Esophagus (tissue), 2 donors: Measurements from ENCODE around the gene RNF144A. TPM values are rescaled to one million over a fixed set of nuclear protein-coding genes. Genes with fewer than 3 reads are reported as not detected.

Source experiments
- H3K27ac ChIP-seq, 2 donors: one replicate each; pipeline ENCODE4 v1.5.1; 2013; ENCODE audit warnings: low read depth in 2 of 2, mild to moderate bottlenecking in 2 of 2, inconsistent platforms in 1 of 2, low read length in 1 of 2, moderate library complexity in 1 of 2
- H3K27me3 ChIP-seq, 2 donors: one replicate each; pipeline ENCODE4 v1.6.1; 2013; ENCODE audit warnings: low read length in 2 of 2, control low read depth in 1 of 2, mild to moderate bottlenecking in 1 of 2; ENCODE audit not compliant: insufficient read depth in 2 of 2, control insufficient read depth in 1 of 2
- H3K36me3 ChIP-seq, 2 donors: one replicate each; pipeline ENCODE4 v1.6.1; 2013; ENCODE audit warnings: low read length in 1 of 2; ENCODE audit not compliant: control insufficient read depth in 2 of 2, insufficient read depth in 2 of 2
- H3K4me1 ChIP-seq, 2 donors: one replicate each; pipeline ENCODE4 v1.6.1; 2013; ENCODE audit warnings: low read length in 1 of 2; ENCODE audit not compliant: control insufficient read depth in 2 of 2, insufficient read depth in 2 of 2
- H3K4me3 ChIP-seq, 2 donors: one replicate each; pipeline ENCODE4 v1.5.1; 2013; ENCODE audit warnings: low read length in 2 of 2, mild to moderate bottlenecking in 2 of 2, low read depth in 1 of 2, moderate library complexity in 1 of 2
- H3K9me3 ChIP-seq, 2 donors: one replicate each; pipeline ENCODE4 v1.6.1; 2013; ENCODE audit warnings: mild to moderate bottlenecking in 2 of 2, low read depth in 1 of 2, low read length in 1 of 2, moderate library complexity in 1 of 2; ENCODE audit not compliant: control insufficient read depth in 2 of 2, insufficient read depth in 1 of 2
- WGBS, 2 donors: extraction: QIAGEN DNeasy Blood & Tissue Kit; methylation state at CpG; one replicate each; pipeline ENCODE4 v1.1.7; 2013; 5-methylcytosine and 5-hydroxymethylcytosine counted together
- polyA plus RNA-seq, 2 donors: library from polyadenylated mRNA; stranded (reverse); fragments of 200-250 nt; gene quantifications; one replicate each; pipeline ENCODE4 v1.2.3, GENCODE V29; 2013
- donor health status: healthy with polysubstance abuse.
- donor health status: Bipolar disorder and iron deficiency.

RNF144A gene
- polyA plus RNA-seq, 2 donors, result 2.0 to 2.4 TPM

DNA sequence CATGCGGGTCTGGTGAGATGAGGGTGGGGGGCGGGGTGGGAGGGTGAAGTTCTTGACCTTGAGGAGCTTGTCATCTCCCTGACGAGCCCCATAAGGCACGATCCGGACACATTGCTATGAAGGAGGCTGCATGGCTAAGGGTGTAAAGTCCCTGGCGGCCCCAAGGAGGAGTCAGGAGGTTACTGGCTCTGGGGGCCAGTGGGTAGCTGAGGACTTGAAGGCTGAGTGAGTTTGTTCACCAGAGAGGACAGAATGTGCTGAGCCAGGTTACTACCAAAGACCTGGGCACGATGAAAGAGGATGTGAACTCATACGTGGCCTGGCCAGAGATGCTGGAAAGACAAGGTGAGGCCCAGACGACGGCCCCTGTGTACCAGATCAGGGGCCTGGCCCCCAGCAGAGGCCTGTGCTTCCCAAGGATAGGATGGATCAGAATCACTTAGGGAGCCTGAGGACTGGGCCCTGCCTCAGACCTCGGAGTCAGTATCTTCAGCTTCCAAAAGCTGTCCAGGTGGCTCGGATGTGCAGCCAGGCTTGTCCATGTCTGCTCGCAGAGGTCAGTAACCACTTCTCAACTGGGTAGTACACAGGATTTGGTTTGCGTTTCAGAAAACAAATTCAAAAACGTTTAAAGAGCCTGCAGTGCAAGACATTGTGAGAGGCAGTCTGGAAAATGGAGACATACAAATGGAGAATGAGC lies 110.9 kb downstream of the RNF144A start:
- peaks cover 0 to 4% of the 10 kb centered on the region in 2 donors for H3K9me3 ChIP-seq
- no peak overlapping the region for H3K27ac ChIP-seq
- peaks cover 0 to 2% of the 10 kb centered on the region in 2 donors for H3K4me1 ChIP-seq
- no peaks in the 10 kb centered on the region for H3K27me3 ChIP-seq
- 89 to 90% methylated on average over 15 of the region's 15 CpGs for WGBS, 2 donors
- H3K36me3 ChIP-seq, result peaks cover 5 to 15% of the 10 kb centered on the region in 2 donors
- H3K4me3 ChIP-seq, result no peak overlapping the region

GRCh38 chr2:7028846-7029245 lies 111.6 kb downstream of the RNF144A start:
- Histone ChIP-seq H3K9me3 (peaks cover 0 to 4% of the 10 kb centered on the region in 2 donors), H3K4me1 (peaks cover 0 to 2% of the 10 kb centered on the region in 2 donors), H3K27me3 (no peaks in the 10 kb centered on the region), H3K27ac (no peak overlapping the region), H3K4me3 (no peak overlapping the region), H3K36me3 (peaks cover 5 to 18% of the 10 kb centered on the region in 2 donors)
- 82 to 83% methylated on average over 6 of the region's 6 CpGs for WGBS, 2 donors

GRCh38 chr2:7029291-7030059 lies 112.3 kb downstream of the RNF144A start:
- Histone ChIP-seq H3K27ac (no peak overlapping the region), H3K4me3 (no peak overlapping the region), H3K36me3 (peaks cover 3 to 18% of the 10 kb centered on the region in 2 donors), H3K9me3 (peaks cover 0 to 4% of the 10 kb centered on the region in 2 donors), H3K27me3 (no peaks in the 10 kb centered on the region), H3K4me1 (peaks cover 0 to 2% of the 10 kb centered on the region in 2 donors)
- WGBS, 2 donors, result 85 to 90% methylated on average over 13 of the region's 13 CpGs

DNA sequence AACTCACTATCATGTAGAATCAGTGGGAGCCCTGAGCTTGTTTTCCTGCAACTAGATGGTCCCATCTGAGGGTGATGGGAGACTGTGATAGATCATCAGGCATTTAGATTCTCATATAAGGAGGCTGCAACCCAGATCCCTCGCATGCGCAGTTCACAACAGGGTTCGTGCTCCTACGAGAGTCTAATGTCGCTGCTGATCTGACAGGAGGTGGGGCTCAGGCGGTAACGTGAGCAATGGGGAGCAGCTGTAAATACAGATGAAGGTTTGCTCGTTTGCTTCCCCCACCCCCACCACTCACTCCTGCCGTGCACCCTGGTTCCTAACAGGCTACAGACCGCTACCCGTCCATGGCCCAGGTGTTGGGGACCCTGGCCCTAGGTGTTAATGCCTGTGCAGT lies 113.6 kb downstream of the RNF144A start:
- H3K4me3 ChIP-seq, result no peak overlapping the region
- peaks cover 2 to 18% of the 10 kb centered on the region in 2 donors for H3K36me3 ChIP-seq
- H3K4me1 ChIP-seq, result peaks cover 0 to 2% of the 10 kb centered on the region in 2 donors
- WGBS, 2 donors, result 90 to 95% methylated on average over 11 of the region's 11 CpGs
- no peaks in the 10 kb centered on the region for H3K27me3 ChIP-seq
- H3K27ac ChIP-seq, result no peak overlapping the region
- H3K9me3 ChIP-seq, result peaks cover 0 to 4% of the 10 kb centered on the region in 2 donors

DNA sequence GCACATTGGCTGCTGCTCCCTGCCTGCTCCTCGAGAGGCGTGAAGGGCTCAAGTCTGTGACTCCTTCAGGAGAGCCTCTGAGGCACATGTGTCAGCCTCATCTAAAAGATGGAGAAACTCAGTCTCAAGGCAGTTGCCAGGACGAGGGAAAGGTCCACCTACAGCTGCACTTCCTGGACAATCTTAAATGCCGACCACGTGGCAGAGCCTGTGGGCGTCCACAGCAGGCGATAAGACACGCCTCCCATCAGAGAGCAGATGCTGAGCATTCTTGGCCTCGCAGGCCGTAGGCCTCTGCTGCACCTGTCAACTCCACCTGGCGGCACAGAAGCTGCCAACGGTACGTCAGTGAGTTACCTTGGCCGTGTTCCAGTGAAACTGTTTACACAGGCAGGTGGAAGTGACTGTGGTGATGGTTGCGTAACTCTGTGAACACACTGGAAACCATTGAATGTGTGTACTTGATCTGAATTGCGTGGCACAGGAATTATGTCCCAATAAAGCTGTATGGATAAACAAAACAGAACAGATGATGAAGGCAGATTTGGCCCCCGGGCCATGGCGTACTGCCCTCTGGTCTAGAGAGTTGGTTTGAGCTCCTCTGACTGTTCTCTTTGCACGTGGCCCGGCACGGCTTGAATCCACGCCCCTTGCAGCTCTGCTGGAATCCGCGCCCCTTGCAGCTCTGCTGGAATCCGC lies 114.5 kb downstream of the RNF144A start:
- no peak overlapping the region for H3K4me3 ChIP-seq
- H3K4me1 ChIP-seq, result peaks cover 0 to 2% of the 10 kb centered on the region in 2 donors
- WGBS, 2 donors, result 51 to 60% methylated on average over 25 of the region's 25 CpGs
- no peak overlapping the region for H3K27ac ChIP-seq
- H3K27me3 ChIP-seq, result no peaks in the 10 kb centered on the region
- peaks cover 2 to 22% of the 10 kb centered on the region in 2 donors for H3K36me3 ChIP-seq
- H3K9me3 ChIP-seq, result peaks cover 0 to 4% of the 10 kb centered on the region in 2 donors

GRCh38 chr2:7032371-7032770 lies 115.2 kb downstream of the RNF144A start:
- H3K9me3 ChIP-seq, result peaks cover 0 to 4% of the 10 kb centered on the region in 2 donors
- no peak overlapping the region for H3K4me3 ChIP-seq
- no peak overlapping the region for H3K27ac ChIP-seq
- H3K27me3 ChIP-seq, result no peaks in the 10 kb centered on the region
- peaks cover 2 to 24% of the 10 kb centered on the region in 2 donors for H3K36me3 ChIP-seq
- H3K4me1 ChIP-seq, result peaks cover 0 to 2% of the 10 kb centered on the region in 2 donors
- WGBS, 2 donors, result 94 to 97% methylated on average over 16 of the region's 16 CpGs

DNA sequence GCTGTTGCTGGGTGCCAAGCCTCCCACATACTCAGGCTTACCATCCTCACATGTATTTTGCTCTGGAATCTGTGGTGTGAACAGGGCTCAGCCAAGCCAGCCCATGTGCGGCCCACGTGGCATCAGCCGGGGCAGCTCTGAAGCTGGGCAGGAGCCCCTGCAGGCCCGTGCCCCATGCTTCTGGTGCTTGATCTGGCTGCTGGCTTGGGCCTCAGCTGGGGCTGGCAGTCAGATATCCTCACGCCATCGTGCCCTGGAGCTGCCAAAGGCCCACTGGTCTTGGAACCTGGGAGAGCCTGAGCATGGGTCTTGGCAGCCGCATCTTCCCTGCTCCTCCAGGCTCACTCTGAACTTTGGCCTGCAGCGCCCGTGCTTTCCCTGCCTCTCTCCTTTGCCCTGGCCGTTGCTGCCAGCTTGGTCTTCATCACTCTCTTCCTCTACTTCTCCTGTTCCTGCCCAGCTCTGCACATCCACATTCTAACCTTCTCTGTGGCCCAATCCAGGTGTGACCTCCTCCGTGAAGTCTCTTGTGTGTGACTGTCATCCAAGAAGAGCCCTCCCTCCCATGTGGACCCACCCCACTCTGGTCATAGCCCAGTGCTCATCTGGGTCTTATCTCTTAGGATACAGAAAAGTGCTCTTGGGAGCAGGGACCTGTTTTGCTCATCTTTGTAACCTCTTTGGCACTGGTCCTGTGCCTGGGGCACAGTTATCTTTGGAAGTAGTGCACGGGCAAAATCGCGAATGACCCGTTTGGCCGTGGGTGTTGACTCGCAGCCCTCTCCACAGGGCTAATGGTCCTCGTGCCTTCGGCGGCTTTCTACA lies 116.1 kb downstream of the RNF144A start:
- no peak overlapping the region for H3K4me3 ChIP-seq
- 83 to 92% methylated on average over 20 of the region's 20 CpGs for WGBS, 2 donors
- peaks cover 0 to 2% of the 10 kb centered on the region in 2 donors for H3K4me1 ChIP-seq
- peaks cover 0 to 4% of the 10 kb centered on the region in 2 donors for H3K9me3 ChIP-seq
- H3K27me3 ChIP-seq, result no peaks in the 10 kb centered on the region
- H3K27ac ChIP-seq, result no peak overlapping the region
- H3K36me3 ChIP-seq, result peaks cover 2 to 25% of the 10 kb centered on the region in 2 donors

DNA sequence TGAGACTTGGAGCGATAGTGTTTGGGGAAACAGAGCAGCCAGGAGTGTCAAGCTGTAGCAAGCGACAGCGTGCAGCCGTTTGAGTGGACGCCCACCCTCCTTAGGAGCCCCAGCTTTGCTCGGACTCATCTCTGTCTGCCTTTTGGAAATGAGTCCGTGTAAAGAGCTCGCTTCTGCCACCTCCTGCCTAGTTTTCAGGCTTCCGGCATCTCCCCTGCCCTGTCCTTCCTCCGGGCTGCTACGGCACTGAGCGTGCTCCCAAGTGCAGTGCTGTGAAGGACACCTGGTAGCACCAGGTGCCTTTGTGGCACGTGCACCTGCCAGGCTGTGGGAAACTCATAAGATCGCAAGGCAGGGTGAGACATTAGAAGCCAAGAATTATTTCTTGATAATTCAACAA lies 117.1 kb downstream of the RNF144A start:
- H3K36me3 ChIP-seq, result peaks cover 2 to 25% of the 10 kb centered on the region in 2 donors
- no peak overlapping the region for H3K27ac ChIP-seq
- peaks cover 0 to 2% of the 10 kb centered on the region in 2 donors for H3K4me1 ChIP-seq
- H3K9me3 ChIP-seq, result peaks cover 0 to 4% of the 10 kb centered on the region in 2 donors
- no peak overlapping the region for H3K4me3 ChIP-seq
- no peaks in the 10 kb centered on the region for H3K27me3 ChIP-seq
- WGBS, 2 donors, result 71% methylated on average over 14 of the region's 14 CpGs

GRCh38 chr2:7035884-7036283 lies 118.7 kb downstream of the RNF144A start:
- H3K36me3 ChIP-seq, result peaks cover 2 to 23% of the 10 kb centered on the region in 2 donors
- no peak overlapping the region for H3K4me3 ChIP-seq
- H3K27ac ChIP-seq, result no peak overlapping the region
- 97% methylated on average over 13 of the region's 13 CpGs for WGBS, 2 donors
- no peaks in the 10 kb centered on the region for H3K27me3 ChIP-seq
- H3K4me1 ChIP-seq, result peaks cover 0 to under 1% of the 10 kb centered on the region in 2 donors
- peaks cover 0 to 4% of the 10 kb centered on the region in 2 donors for H3K9me3 ChIP-seq
